Measurements from ENCODE around the gene SH3BGR.

- TF ChIP-seq CTCF (conservative IDR thresholded peaks at IDR 0.05 in 1 of 2, IDR thresholded peaks at IDR 0.05 in 1 of 2; ENCODE audit: low read depth in 1 of 2, low read length in 2 of 2) (no peak), EZH2 (IDR thresholded peaks at IDR 0.05; ENCODE audit: low read length, missing control alignments) (no peak)
Measured at GRCh38 chr21:39537571-39537970, 85.8 kb downstream of the SH3BGR start.

All from fibroblast of lung (primary cell).